Astrocyte (in vitro differentiated cells and primary cell): ENCODE data around the gene MEN1. TPM values are rescaled to one million over a fixed set of nuclear protein-coding genes. Genes with fewer than 3 reads are reported as not detected.
A peak's percentile ranks its signal among the peaks of the same experiment; 100 is the strongest.

ENCODE experiments used
- DNase-seq: peaks from one replicate; pipeline ENCODE4 v3.0.0-alpha.2; 2010; ENCODE audit warnings: low read depth
- FAIRE-seq: peaks from 2 replicates; lab custom pipeline; 2011; peaks lifted over from hg19 to GRCh38; lab: Jason Lieb, UNC
- H2AFZ ChIP-seq: 2 replicates; pipeline ENCODE4 v1.6.0; 2012; ENCODE audit warnings: low read depth, low read length, inconsistent platforms
- H3K27ac ChIP-seq: 2 replicates; pipeline ENCODE4 v1.5.1; 2011; ENCODE audit warnings: low read depth, low read length, inconsistent platforms
- H3K27me3 ChIP-seq: 2 replicates; pipeline ENCODE4 v1.6.0; 2011; ENCODE audit warnings: low read length, inconsistent platforms; ENCODE audit not compliant: insufficient read depth
- H3K36me3 ChIP-seq: 2 replicates; pipeline ENCODE4 v1.5.1; 2011; ENCODE audit warnings: low read length, inconsistent platforms; ENCODE audit not compliant: insufficient read depth
- H3K4me1 ChIP-seq: 2 replicates; pipeline ENCODE4 v1.5.1; 2011; ENCODE audit warnings: low read length, inconsistent platforms; ENCODE audit not compliant: insufficient read depth
- H3K4me2 ChIP-seq: 2 replicates; pipeline ENCODE4 v1.6.0; 2012; ENCODE audit warnings: low read length, inconsistent platforms
- H3K4me3 ChIP-seq: 2 replicates; pipeline ENCODE4 v1.5.1; 2011; ENCODE audit warnings: low read depth, mild to moderate bottlenecking, low read length, inconsistent platforms; ENCODE audit not compliant: insufficient read depth
- H3K79me2 ChIP-seq: 2 replicates; pipeline ENCODE4 v1.6.0; 2012; ENCODE audit warnings: mild to moderate bottlenecking, low read length, inconsistent platforms; ENCODE audit not compliant: insufficient read depth
- H3K9ac ChIP-seq: 2 replicates; pipeline ENCODE4 v1.6.0; 2012; ENCODE audit warnings: mild to moderate bottlenecking, low read length, inconsistent platforms
- H3K9me3 ChIP-seq: 2 replicates; pipeline ENCODE4 v1.5.1; 2012; ENCODE audit warnings: low read depth, mild to moderate bottlenecking, low read length, inconsistent platforms; ENCODE audit not compliant: insufficient read depth
- H4K20me1 ChIP-seq: 2 replicates; pipeline ENCODE4 v1.6.0; 2012; ENCODE audit warnings: low read length, inconsistent platforms; ENCODE audit not compliant: insufficient read depth
- H3K27ac Mint-ChIP-seq: one replicate; pipeline ENCODE4 v1.8.0; 2021; ENCODE audit warnings: mild to moderate bottlenecking, mixed read lengths; ENCODE audit not compliant: unreplicated experiment
- H3K27me3 Mint-ChIP-seq: one replicate; pipeline ENCODE4 v1.8.0; 2021; ENCODE audit warnings: low read depth, mixed read lengths; ENCODE audit not compliant: unreplicated experiment
- H3K36me3 Mint-ChIP-seq: one replicate; pipeline ENCODE4 v1.8.0; 2021; ENCODE audit warnings: low read depth, mixed read lengths; ENCODE audit not compliant: unreplicated experiment
- H3K4me1 Mint-ChIP-seq: one replicate; pipeline ENCODE4 v1.8.0; 2021; ENCODE audit warnings: low read depth, mixed read lengths; ENCODE audit not compliant: unreplicated experiment
- H3K4me3 Mint-ChIP-seq: one replicate; pipeline ENCODE4 v1.8.0; 2021; ENCODE audit warnings: mild to moderate bottlenecking, moderate library complexity, mixed read lengths; ENCODE audit not compliant: unreplicated experiment
- H3K9me3 Mint-ChIP-seq: one replicate; pipeline ENCODE4 v1.8.0; 2021; ENCODE audit warnings: mild to moderate bottlenecking, mixed read lengths; ENCODE audit not compliant: unreplicated experiment
- EZH2 ChIP-seq: IDR thresholded peaks from 2 replicates; pipeline ENCODE4 v1.6.1; 2012; ENCODE audit warnings: mild to moderate bottlenecking, low read length, inconsistent platforms; ENCODE audit not compliant: insufficient read depth
- total RNA-seq: library from RNA; stranded (reverse); gene quantifications from 2 replicates; pipeline ENCODE4 v1.2.1, GENCODE V29; 2021
- TF ChIP-seq, protein P1 (sequence below): IDR thresholded peaks from 2 replicates; pipeline ENCODE4 v1.5.1; 2011; ENCODE audit warnings: low read depth, mild to moderate bottlenecking, inconsistent platforms, low read length, moderate library complexity; ENCODE audit not compliant: insufficient read depth

Gene MEN1
- total RNA-seq, 1 donor from 2014 or later: 26.0 TPM

DNA sequence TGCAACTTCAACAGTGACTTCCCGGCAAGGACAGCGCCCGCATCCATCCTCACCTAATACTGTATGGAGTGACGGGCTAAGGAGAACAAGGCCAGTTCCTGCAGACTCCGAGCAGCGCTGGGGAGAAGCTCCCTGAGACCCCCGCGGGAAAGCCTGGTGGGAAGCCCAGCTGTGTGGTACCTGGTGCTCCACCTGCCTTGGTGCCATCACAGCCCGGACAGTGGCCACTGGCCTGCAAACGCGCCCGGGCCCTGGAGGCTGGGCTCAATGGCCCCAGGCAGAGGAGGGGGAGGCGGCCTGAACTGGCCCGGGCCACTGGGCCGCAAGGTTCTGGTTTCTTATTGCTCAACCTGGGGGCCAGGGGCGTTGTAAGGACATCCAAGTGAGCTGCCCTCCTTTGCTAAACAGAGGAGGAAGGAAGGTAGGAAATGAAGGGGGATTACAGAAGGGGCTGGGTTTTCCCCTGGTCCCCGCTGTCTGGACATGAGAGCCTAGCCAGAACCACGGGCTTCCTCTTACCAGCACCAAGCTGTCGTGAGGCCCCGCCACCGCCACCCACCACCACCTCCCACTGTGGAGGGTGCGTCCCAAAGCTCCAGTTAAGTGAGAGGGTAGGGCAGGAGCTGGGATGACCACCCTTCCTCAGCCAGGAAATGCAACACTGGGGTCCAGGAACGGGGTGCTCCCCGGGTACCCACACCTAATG, 42.6 kb upstream of the MEN1 start:
- no peak overlapping the region for H3K27ac ChIP-seq
- no peaks in the 10 kb centered on the region for H3K27me3 Mint-ChIP-seq

DNA sequence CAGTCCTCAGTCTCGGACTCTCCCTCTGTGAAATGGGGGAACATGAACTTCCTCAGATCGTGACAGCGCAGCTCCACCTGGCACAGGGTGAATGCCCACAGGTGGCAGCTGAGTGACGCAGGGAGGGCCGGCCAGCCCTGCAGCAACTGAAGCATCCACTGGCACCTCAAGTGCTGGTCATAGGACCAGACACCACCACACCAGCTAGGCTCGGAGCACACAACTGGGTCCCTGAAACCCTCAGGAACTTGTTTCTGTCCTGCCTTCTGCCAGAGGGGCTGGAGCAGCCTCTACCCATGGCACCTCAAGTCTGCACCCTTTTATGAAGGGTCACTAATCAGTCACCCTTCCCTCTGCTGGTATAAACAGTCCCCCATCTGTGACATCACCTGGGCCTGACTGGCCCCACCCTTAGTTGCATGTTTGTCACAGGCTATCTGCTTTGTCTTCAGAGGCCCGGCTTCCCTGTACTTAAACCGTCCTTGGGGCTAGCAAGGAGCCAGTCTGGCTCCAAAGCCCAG, 41.5 kb upstream of the MEN1 start:
- peaks cover 34% of the 10 kb centered on the region for H3K4me1 ChIP-seq
- no peaks in the 10 kb centered on the region for H3K27me3 ChIP-seq
- H3K27ac ChIP-seq: no peak overlapping the region
- H3K79me2 ChIP-seq: peaks cover 29% of the 10 kb centered on the region
- Mint-ChIP-seq H3K27ac (peak overlapping the region; percentile 9), H3K4me1 (peaks cover 17% of the 10 kb centered on the region), H3K36me3 (peaks cover 4% of the 10 kb centered on the region), H3K4me3 (no peak overlapping the region), H3K27me3 (no peaks in the 10 kb centered on the region), H3K9me3 (no peaks in the 10 kb centered on the region)
- H3K9ac ChIP-seq: no peak overlapping the region
- FAIRE-seq (no peak), DNase-seq (no peak)
- no peaks in the 10 kb centered on the region for H3K36me3 ChIP-seq
- no peak overlapping the region for H3K4me2 ChIP-seq
- no peaks in the 10 kb centered on the region for H3K9me3 ChIP-seq
- no peak overlapping the region for H3K4me3 ChIP-seq
- no peak overlapping the region for H2AFZ ChIP-seq
- TF ChIP-seq, protein P1, sequence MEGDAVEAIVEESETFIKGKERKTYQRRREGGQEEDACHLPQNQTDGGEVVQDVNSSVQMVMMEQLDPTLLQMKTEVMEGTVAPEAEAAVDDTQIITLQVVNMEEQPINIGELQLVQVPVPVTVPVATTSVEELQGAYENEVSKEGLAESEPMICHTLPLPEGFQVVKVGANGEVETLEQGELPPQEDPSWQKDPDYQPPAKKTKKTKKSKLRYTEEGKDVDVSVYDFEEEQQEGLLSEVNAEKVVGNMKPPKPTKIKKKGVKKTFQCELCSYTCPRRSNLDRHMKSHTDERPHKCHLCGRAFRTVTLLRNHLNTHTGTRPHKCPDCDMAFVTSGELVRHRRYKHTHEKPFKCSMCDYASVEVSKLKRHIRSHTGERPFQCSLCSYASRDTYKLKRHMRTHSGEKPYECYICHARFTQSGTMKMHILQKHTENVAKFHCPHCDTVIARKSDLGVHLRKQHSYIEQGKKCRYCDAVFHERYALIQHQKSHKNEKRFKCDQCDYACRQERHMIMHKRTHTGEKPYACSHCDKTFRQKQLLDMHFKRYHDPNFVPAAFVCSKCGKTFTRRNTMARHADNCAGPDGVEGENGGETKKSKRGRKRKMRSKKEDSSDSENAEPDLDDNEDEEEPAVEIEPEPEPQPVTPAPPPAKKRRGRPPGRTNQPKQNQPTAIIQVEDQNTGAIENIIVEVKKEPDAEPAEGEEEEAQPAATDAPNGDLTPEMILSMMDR: no peak
- TF ChIP-seq EZH2: no peak
- peaks cover 6% of the 10 kb centered on the region for H4K20me1 ChIP-seq

More for the DNA sequence above, 42.6 kb upstream of the MEN1 start:
- H2AFZ ChIP-seq: no peak overlapping the region
- H3K9me3 ChIP-seq: no peaks in the 10 kb centered on the region
- no peak overlapping the region for H3K4me2 ChIP-seq
- DNase-seq (no peak), FAIRE-seq (no peak)
- peaks cover 35% of the 10 kb centered on the region for H3K79me2 ChIP-seq
- H3K4me3 Mint-ChIP-seq: no peak overlapping the region
- H3K4me1 Mint-ChIP-seq: peaks cover 17% of the 10 kb centered on the region
- H3K9ac ChIP-seq: no peak overlapping the region
- H3K4me3 ChIP-seq: no peak overlapping the region
- TF ChIP-seq, protein P1: no peak
- no peak for TF ChIP-seq EZH2
- H3K9me3 Mint-ChIP-seq: no peaks in the 10 kb centered on the region
- no peaks in the 10 kb centered on the region for H3K36me3 ChIP-seq
- H3K27ac Mint-ChIP-seq: no peak overlapping the region
- H4K20me1 ChIP-seq: peaks cover 6% of the 10 kb centered on the region
- H3K36me3 Mint-ChIP-seq: peaks cover 4% of the 10 kb centered on the region
- peaks cover 36% of the 10 kb centered on the region for H3K4me1 ChIP-seq
- H3K27me3 ChIP-seq: no peaks in the 10 kb centered on the region

DNA sequence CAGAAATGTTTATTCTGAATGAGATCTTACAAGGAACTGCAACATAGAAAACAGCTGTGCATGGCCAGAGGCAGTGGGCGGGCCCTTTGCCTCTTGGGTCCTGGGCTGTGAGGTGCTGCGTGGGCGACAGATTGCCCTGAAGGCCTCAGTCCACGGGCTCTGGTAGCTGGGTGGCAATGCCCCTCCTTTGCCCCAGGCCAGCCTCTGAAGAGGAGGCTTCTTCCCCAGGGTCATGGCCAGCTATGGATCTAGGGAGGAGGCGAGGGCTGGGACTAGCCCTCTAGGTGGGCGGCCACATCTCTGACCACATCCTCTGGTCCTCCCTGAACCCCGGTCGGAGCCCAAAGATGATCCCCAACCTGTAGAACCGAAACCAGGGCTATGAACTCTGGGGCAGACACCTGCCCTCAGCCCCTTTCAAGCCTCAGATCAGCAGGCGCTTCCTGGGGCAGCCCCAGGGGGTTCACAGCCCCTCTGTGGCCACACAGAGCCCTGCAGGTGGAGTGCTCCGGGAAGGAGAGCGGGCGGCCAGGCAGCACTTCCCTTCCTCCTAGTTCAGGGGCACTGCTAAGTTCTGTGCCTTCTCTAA, 40.7 kb upstream of the MEN1 start:
- no peak overlapping the region for H3K4me2 ChIP-seq
- H3K27ac ChIP-seq: no peak overlapping the region
- H3K4me3 ChIP-seq: no peak overlapping the region
- peaks cover 26% of the 10 kb centered on the region for H3K4me1 ChIP-seq
- H2AFZ ChIP-seq: no peak overlapping the region
- DNase-seq: no peak
- H3K4me3 Mint-ChIP-seq: no peak overlapping the region
- no peaks in the 10 kb centered on the region for H3K9me3 Mint-ChIP-seq
- H3K9ac ChIP-seq: no peak overlapping the region
- TF ChIP-seq, protein P1: no peak
- no peak for TF ChIP-seq EZH2
- FAIRE-seq: no peak
- H4K20me1 ChIP-seq: peaks cover 2% of the 10 kb centered on the region
- peaks cover 4% of the 10 kb centered on the region for H3K36me3 Mint-ChIP-seq
- H3K27me3 ChIP-seq: no peaks in the 10 kb centered on the region
- peak overlapping the region; percentile 41 for H3K27ac Mint-ChIP-seq
- no peaks in the 10 kb centered on the region for H3K27me3 Mint-ChIP-seq
- peaks cover 13% of the 10 kb centered on the region for H3K4me1 Mint-ChIP-seq
- H3K9me3 ChIP-seq: no peaks in the 10 kb centered on the region
- peaks cover 22% of the 10 kb centered on the region for H3K79me2 ChIP-seq
- no peaks in the 10 kb centered on the region for H3K36me3 ChIP-seq
